Calu3 (cell line): Measurements from ENCODE around the gene LPCAT1. TPM values are rescaled to one million over a fixed set of nuclear protein-coding genes. Genes with fewer than 3 reads are reported as not detected.

Experiments used
- BruUV-seq: library from RNA; stranded (reverse); fragments of 400-500 nt; replicated peaks from 2 replicates; lab custom pipeline; 2021; lab: Mats Ljungman, UMichigan
- CTCF ChIA-PET: fragments of 300-600 bp; sonication (Branson Sonifier 250); formaldehyde crosslinking; loops from one replicate; lab custom pipeline; 2022; ENCODE audit warnings: antibody characterized with exemption; lab: Charles Lee
- DNase-seq: peaks from one replicate; pipeline ENCODE4 v3.0.0; 2022
- H3K27ac Mint-ChIP-seq: one replicate; pipeline ENCODE4 v1.8.0; 2022; ENCODE audit warnings: mixed read lengths; ENCODE audit not compliant: unreplicated experiment
- H3K27me3 Mint-ChIP-seq: one replicate; pipeline ENCODE4 v1.8.0; 2022; ENCODE audit warnings: mixed read lengths; ENCODE audit not compliant: unreplicated experiment
- H3K36me3 Mint-ChIP-seq: one replicate; pipeline ENCODE4 v1.8.0; 2022; ENCODE audit warnings: mild to moderate bottlenecking, moderate library complexity, mixed read lengths; ENCODE audit not compliant: insufficient read depth, unreplicated experiment
- H3K4me1 Mint-ChIP-seq: one replicate; pipeline ENCODE4 v1.8.0; 2022; ENCODE audit warnings: mild to moderate bottlenecking, low read depth, mixed read lengths; ENCODE audit not compliant: unreplicated experiment
- H3K4me3 Mint-ChIP-seq: one replicate; pipeline ENCODE4 v1.8.0; 2022; ENCODE audit warnings: mild to moderate bottlenecking, low read depth, moderate library complexity, mixed read lengths; ENCODE audit not compliant: unreplicated experiment
- H3K9me3 Mint-ChIP-seq: one replicate; pipeline ENCODE4 v1.8.0; 2022; ENCODE audit warnings: low read depth, mixed read lengths; ENCODE audit not compliant: unreplicated experiment
- CTCF ChIP-seq: fragments of 200-600 bp; IDR thresholded peaks from one replicate; pipeline ENCODE4 v1.8.0; 2022; ENCODE audit warnings: antibody characterized with exemption; ENCODE audit not compliant: unreplicated experiment
- intact Hi-C: fragments of 100-400 bp; cut with micrococcal nuclease; formaldehyde crosslinking; loops from one replicate; pipeline ENCODE4 v1.10.0; 2022; ENCODE audit not compliant: unreplicated experiment
- total RNA-seq: library from RNA; stranded (reverse); gene quantifications from 2 replicates; pipeline ENCODE4 v1.2.3, GENCODE V29; 2022

The LPCAT1 gene
- total RNA-seq, 1 experiment from 2014 or later, result 42.3 TPM

DNA sequence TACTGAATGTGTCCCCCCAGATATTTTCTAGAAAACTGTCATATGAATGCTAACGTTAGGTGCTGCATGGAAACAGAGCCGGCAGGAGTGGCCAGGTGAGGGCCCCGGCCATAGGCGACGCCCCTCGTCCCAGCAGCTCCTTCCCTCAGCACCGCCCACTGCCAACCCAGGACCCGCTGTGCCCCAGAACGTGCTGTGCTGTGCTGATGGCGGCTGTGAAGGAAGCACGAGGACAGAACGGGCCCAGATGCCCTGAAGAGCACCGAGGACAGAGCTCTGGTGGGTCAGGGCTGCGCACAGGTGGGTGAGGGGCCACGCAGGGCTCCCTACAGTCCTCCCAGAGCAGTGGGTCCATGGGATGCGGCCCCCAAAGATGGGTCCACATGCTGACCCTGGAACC lies 30.3 kb downstream of the LPCAT1 start:
- no TSS peak for BruUV-seq
- Mint-ChIP-seq H3K9me3 (no peaks in the 10 kb centered on the region), H3K4me3 (no peak overlapping the region), H3K27me3 (no peaks in the 10 kb centered on the region), H3K4me1 (no peaks in the 10 kb centered on the region), H3K27ac (no peak overlapping the region), H3K36me3 (peaks cover 13% of the 10 kb centered on the region)
- intact Hi-C loops, result no loop called here
- CTCF ChIA-PET, result no interaction called here
- no peak for TF ChIP-seq CTCF
- no peak for DNase-seq

DNA sequence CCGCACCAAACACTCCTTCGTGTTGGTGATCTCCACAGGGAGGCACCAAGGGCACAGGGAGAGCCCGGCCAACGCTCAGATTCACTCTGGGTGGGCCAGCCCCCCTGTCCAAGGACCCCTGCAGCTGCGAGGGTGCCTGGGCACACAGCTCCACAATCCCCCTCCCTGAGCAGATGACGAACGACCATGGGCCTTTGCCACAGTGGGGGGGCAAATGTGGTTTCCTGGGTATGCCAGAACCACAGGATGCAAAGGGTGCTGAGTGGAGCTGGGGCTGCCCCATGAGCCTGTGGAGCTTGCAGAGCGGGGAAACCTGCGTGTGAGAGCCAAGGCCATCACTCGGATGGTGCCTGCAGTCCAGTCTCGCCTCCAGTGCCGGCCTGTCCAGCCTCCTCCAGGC lies 31.0 kb downstream of the LPCAT1 start:
- no peak for DNase-seq

DNA sequence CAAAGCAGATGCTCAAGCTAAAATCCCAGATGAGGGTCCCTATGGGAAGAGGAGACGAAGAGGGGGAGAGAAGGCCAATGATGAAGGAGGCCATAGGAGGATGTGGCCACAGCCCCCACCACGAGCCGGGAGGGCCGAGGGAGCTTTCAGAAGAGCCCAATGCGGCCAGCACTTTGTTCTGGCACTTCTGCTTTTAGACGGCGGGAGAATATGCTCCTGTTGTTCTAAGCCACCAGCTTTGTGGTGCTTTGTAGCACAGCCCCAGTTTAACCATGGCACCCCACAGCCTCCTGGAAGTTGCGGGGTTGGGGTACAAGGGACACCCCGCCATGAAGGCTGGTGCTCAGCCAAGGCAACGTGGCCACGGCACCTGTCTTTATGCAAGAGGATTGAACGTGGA lies 33.4 kb downstream of the LPCAT1 start:
- no peaks in the 10 kb centered on the region for H3K27me3 Mint-ChIP-seq
- H3K27ac Mint-ChIP-seq, result no peak overlapping the region
- CTCF ChIA-PET, result no interaction called here

More for the DNA sequence above, 31.0 kb downstream of the LPCAT1 start:
- no peaks in the 10 kb centered on the region for H3K9me3 Mint-ChIP-seq
- TF ChIP-seq CTCF, result no peak
- peaks cover 18% of the 10 kb centered on the region for H3K36me3 Mint-ChIP-seq
- intact Hi-C loops, result no loop called here
- H3K27ac Mint-ChIP-seq, result no peak overlapping the region
- H3K4me1 Mint-ChIP-seq, result no peaks in the 10 kb centered on the region
- H3K27me3 Mint-ChIP-seq, result no peaks in the 10 kb centered on the region
- CTCF ChIA-PET, result no interaction called here
- BruUV-seq, result no TSS peak
- no peak overlapping the region for H3K4me3 Mint-ChIP-seq

GRCh38 chr5:1489754-1490153 lies 34.0 kb downstream of the LPCAT1 start:
- Mint-ChIP-seq H3K4me1 (no peaks in the 10 kb centered on the region), H3K4me3 (no peak overlapping the region), H3K9me3 (no peaks in the 10 kb centered on the region), H3K27ac (no peak overlapping the region), H3K36me3 (peaks cover 24% of the 10 kb centered on the region), H3K27me3 (no peaks in the 10 kb centered on the region)
- BruUV-seq, result no TSS peak
- no peak for DNase-seq
- intact Hi-C loops, result no loop called here
- no peak for TF ChIP-seq CTCF
- CTCF ChIA-PET, result no interaction called here

More for the DNA sequence above, 33.4 kb downstream of the LPCAT1 start:
- H3K9me3 Mint-ChIP-seq, result no peaks in the 10 kb centered on the region
- no peak overlapping the region for H3K4me3 Mint-ChIP-seq
- no peak for DNase-seq
- H3K4me1 Mint-ChIP-seq, result no peaks in the 10 kb centered on the region
- H3K36me3 Mint-ChIP-seq, result peaks cover 24% of the 10 kb centered on the region
- intact Hi-C loops, result no loop called here
- BruUV-seq, result no TSS peak
- no peak for TF ChIP-seq CTCF
